Osteocyte (in vitro differentiated cells): ENCODE measurements around the gene BRCA1. TPM values are rescaled to one million over a fixed set of nuclear protein-coding genes. Genes with fewer than 3 reads are reported as not detected.

Experiments
- DNase-seq: peaks from one replicate; pipeline ENCODE4 v3.0.0; 2021; ENCODE audit warnings: mixed read lengths; ENCODE audit not compliant: unreplicated experiment; ENCODE audit errors: extremely low spot score
- H3K27ac Mint-ChIP-seq: one replicate; pipeline ENCODE4 v1.8.0; 2021; ENCODE audit warnings: mild to moderate bottlenecking, mixed read lengths; ENCODE audit not compliant: unreplicated experiment
- H3K27me3 Mint-ChIP-seq: one replicate; pipeline ENCODE4 v1.8.0; 2021; ENCODE audit warnings: mixed read lengths; ENCODE audit not compliant: unreplicated experiment
- H3K36me3 Mint-ChIP-seq: one replicate; pipeline ENCODE4 v1.8.0; 2021; ENCODE audit warnings: mixed read lengths; ENCODE audit not compliant: unreplicated experiment
- H3K4me1 Mint-ChIP-seq: one replicate; pipeline ENCODE4 v1.8.0; 2021; ENCODE audit warnings: mixed read lengths; ENCODE audit not compliant: unreplicated experiment
- H3K4me3 Mint-ChIP-seq: one replicate; pipeline ENCODE4 v1.8.0; 2021; ENCODE audit warnings: mild to moderate bottlenecking, moderate library complexity, mixed read lengths; ENCODE audit not compliant: unreplicated experiment
- H3K9me3 Mint-ChIP-seq: one replicate; pipeline ENCODE4 v1.8.0; 2021; ENCODE audit warnings: mixed read lengths; ENCODE audit not compliant: unreplicated experiment
- total RNA-seq: library from RNA; stranded (reverse); gene quantifications from 2 replicates; pipeline ENCODE4 v1.2.1, GENCODE V29; 2021
- TF ChIP-seq, protein P1 (sequence below): fragments of 200-600 bp; sonication (generic); IDR thresholded peaks from 2 replicates; pipeline ENCODE4 v1.5.0; 2021; ENCODE audit warnings: antibody characterized with exemption, mild to moderate bottlenecking, moderate library complexity

Gene BRCA1
- total RNA-seq, 1 donor from 2014 or later: 7.3 TPM

DNA sequence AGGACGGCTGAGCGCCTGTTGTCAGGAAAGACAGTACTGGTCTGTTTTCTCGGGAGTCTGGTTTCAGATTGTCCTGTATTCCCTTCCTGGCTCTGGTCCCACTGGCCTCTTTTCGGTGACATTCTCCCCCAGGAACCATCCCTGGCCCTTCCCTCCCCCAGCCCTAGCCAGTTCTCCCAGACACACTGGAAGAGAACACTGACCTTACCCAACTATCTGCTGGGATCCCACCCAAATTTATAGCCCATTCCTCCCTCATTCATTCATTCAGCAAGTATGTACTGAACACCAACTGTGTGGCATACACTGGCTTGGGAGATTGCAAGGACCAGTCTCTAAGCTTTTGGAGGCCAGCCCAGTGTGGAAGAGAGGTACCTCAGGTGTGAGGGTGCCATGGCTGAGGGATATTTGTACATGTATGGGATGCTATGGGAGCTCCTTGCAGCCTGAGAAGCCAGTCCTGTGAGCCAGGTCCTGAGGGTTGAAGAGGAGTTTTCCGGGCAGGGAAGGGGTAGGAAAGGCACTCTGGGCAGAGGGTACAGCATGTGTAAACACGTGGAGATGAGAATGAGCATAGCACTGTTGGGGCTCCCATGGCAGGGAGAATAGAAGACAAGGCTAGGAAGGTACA lies 94.9 kb downstream of the BRCA1 start:
- no peak overlapping the region for H3K4me3 Mint-ChIP-seq
- H3K27ac Mint-ChIP-seq: no peak overlapping the region
- TF ChIP-seq, protein P1, sequence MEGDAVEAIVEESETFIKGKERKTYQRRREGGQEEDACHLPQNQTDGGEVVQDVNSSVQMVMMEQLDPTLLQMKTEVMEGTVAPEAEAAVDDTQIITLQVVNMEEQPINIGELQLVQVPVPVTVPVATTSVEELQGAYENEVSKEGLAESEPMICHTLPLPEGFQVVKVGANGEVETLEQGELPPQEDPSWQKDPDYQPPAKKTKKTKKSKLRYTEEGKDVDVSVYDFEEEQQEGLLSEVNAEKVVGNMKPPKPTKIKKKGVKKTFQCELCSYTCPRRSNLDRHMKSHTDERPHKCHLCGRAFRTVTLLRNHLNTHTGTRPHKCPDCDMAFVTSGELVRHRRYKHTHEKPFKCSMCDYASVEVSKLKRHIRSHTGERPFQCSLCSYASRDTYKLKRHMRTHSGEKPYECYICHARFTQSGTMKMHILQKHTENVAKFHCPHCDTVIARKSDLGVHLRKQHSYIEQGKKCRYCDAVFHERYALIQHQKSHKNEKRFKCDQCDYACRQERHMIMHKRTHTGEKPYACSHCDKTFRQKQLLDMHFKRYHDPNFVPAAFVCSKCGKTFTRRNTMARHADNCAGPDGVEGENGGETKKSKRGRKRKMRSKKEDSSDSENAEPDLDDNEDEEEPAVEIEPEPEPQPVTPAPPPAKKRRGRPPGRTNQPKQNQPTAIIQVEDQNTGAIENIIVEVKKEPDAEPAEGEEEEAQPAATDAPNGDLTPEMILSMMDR: no peak
- H3K4me1 Mint-ChIP-seq: peaks cover 5% of the 10 kb centered on the region
- DNase-seq: no peak
- no peaks in the 10 kb centered on the region for H3K36me3 Mint-ChIP-seq
- H3K9me3 Mint-ChIP-seq: no peaks in the 10 kb centered on the region
- H3K27me3 Mint-ChIP-seq: peaks cover 3% of the 10 kb centered on the region

DNA sequence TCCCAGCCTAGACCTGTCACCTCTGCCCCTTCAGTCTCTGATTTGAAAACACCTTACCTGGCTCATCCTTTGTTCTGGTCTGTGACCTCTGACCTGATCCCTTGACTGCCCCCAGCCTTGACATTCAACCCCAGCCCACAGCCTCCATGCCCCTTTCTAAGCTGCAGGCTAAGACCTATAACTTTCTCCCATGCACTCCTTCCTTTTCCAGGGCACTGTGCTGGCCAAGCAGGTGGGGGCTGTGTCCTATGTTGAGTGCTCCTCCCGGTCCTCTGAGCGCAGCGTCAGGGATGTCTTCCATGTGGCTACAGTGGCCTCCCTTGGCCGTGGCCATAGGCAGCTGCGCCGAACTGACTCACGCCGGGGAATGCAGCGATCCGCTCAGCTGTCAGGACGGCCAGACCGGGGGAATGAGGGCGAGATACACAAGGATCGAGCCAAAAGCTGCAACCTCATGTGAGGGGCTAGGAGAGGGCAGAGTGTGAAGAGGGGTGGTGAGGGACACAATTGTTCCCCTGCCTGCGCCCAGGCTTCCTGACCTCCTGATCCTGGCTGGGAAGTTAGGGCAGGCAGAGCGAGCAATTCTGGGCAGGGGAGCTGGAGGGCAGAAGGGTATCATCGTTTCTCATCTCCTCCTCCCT lies 96.8 kb downstream of the BRCA1 start:
- no peaks in the 10 kb centered on the region for H3K36me3 Mint-ChIP-seq
- DNase-seq: no peak
- H3K27ac Mint-ChIP-seq: no peak overlapping the region
- H3K27me3 Mint-ChIP-seq: no peaks in the 10 kb centered on the region
- peaks cover 12% of the 10 kb centered on the region for H3K4me1 Mint-ChIP-seq
- TF ChIP-seq, protein P1: no peak
- no peak overlapping the region for H3K4me3 Mint-ChIP-seq
- H3K9me3 Mint-ChIP-seq: no peaks in the 10 kb centered on the region

DNA sequence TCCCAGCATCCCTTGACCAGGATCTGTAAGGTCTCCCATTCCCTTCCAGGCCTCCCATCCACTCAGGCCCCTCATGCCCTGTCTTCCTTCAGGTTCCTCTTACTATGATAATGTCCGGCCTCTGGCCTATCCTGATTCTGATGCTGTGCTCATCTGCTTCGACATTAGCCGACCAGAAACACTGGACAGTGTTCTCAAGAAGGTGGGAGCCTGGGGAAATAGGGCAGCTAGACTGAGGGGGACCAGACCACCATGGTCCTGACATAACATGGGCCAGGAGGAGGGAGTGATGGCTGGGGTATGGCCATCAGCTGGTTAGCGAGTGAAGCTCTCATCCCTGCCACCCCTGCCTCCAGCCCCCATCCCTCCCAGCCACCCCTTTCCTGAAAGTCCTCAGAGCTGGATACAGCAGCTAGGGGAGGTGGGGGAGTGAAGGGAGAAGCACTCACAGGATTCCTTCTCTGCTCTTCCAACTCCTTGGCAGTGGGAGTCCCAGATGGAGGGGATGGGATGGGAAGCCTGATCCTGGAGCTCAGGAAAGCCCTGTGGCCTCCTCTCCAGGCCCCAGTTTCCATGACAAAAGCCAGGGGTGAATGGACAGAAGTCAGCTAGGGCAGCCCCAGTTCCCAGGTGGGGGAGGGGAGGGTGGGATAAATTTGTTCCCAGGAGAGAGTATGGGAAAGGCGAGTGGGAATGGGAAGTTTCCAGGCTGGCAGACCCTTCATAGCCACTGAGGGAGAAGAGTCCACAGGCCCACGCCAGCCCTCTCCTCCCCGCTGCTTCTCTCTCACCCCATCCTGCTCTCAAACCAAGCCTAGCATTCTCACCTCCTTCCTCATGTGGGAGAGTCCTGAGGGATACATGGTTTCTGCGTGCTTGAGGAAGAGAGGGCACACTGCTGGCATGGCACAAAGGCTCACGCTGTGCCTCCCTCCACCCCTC lies 97.8 kb downstream of the BRCA1 start:
- no peaks in the 10 kb centered on the region for H3K36me3 Mint-ChIP-seq
- H3K27me3 Mint-ChIP-seq: no peaks in the 10 kb centered on the region
- H3K4me1 Mint-ChIP-seq: peaks cover 13% of the 10 kb centered on the region
- no peak overlapping the region for H3K4me3 Mint-ChIP-seq
- TF ChIP-seq, protein P1: no peak
- no peaks in the 10 kb centered on the region for H3K9me3 Mint-ChIP-seq
- DNase-seq: no peak
- no peak overlapping the region for H3K27ac Mint-ChIP-seq

DNA sequence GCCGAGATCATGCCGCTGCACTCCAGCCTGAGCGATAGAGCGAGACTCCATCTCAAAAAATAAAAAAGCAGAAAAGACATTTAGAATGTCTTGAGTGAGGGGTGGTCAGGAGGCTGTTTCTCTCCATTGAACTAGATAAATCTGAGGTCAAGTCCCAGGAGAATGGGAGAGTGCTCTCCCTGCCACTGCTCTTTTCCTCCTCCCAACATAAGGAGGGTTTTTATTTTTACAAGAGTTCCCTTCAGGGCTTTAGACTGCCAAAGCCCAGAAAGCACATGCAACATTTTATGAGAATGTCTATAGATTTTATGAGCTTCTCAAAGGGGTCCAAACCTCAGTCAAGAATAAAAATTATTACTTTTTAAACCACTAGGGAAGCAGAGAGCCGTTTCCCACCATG lies 98.6 kb downstream of the BRCA1 start:
- Mint-ChIP-seq H3K36me3 (no peaks in the 10 kb centered on the region), H3K27ac (no peak overlapping the region), H3K4me3 (no peak overlapping the region), H3K9me3 (no peaks in the 10 kb centered on the region), H3K4me1 (peaks cover 14% of the 10 kb centered on the region), H3K27me3 (no peaks in the 10 kb centered on the region)
- TF ChIP-seq, protein P1: no peak
- DNase-seq: no peak
